ENCODE data around the gene ZFR. TPM values are rescaled to one million over a fixed set of nuclear protein-coding genes. Genes with fewer than 3 reads are reported as not detected.

Gene ZFR
- total and polyA plus RNA-seq, 10 donors, result 25.1 to 74.5 (median 51.8) TPM

- DNase-seq, result no peak
- Histone ChIP-seq H3K27ac (no peak overlapping the region), H3K4me3 (no peak overlapping the region), H3K9me3 (no peaks in the 10 kb centered on the region), H3K27me3 (replicated peaks in 1 of 7) (no peaks in the 10 kb centered on the region), H3K36me3 (peaks cover 0 to 100% (median 90%) of the 10 kb centered on the region in 6 donors), H3K4me1 (no peaks in the 10 kb centered on the region)
- TF ChIP-seq POLR2AphosphoS5 (IDR thresholded peaks at IDR 0.05) (no peak), CTCF (IDR thresholded peaks at IDR 0.05 in 8 of 11, conservative IDR thresholded peaks at IDR 0.05 in 3 of 11) (no peak)
- intact Hi-C loops (cut with DNase I; ENCODE audit: low total_unique reads), result no loop called here
- WGBS, 5 donors, result 48 to 81% (median 67%) methylated on average over 4 of the region's 4 CpGs
Measured at GRCh38 chr5:32394981-32395380, 49.6 kb downstream of the ZFR start.

- intact Hi-C loops (cut with DNase I; ENCODE audit: low total_unique reads), result no loop called here
- H3K36me3 ChIP-seq, result peaks cover 0 to 100% (median 87%) of the 10 kb centered on the region in 6 donors
Measured at GRCh38 chr5:32392039-32392438, 52.5 kb downstream of the ZFR start.

GRCh38 chr5:32390819-32391591, 53.5 kb downstream of the ZFR start:
- intact Hi-C loops (cut with DNase I; ENCODE audit: low total_unique reads), result no loop called here
- Histone ChIP-seq H3K27ac (peak overlapping the region in 1 of 8 donors; percentile 29), H3K9me3 (no peaks in the 10 kb centered on the region), H3K27me3 (replicated peaks in 1 of 7) (no peaks in the 10 kb centered on the region), H3K4me1 (peaks cover 0 to 3% (median 0%) of the 10 kb centered on the region in 6 donors), H3K36me3 (peaks cover 0 to 100% (median 85%) of the 10 kb centered on the region in 6 donors), H3K4me3 (no peak overlapping the region)
- WGBS, 5 donors, result 64 to 91% (median 76%) methylated on average over 10 of the region's 10 CpGs
- no peak for DNase-seq
- TF ChIP-seq CTCF (IDR thresholded peaks at IDR 0.05 in 8 of 11, conservative IDR thresholded peaks at IDR 0.05 in 3 of 11), result no peak
- TF ChIP-seq POLR2A (IDR thresholded peaks at IDR 0.05), result no peak
- no peak for TF ChIP-seq POLR2AphosphoS5 (IDR thresholded peaks at IDR 0.05)

More at GRCh38 chr5:32392039-32392438, 52.5 kb downstream of the ZFR start:
- no peak for DNase-seq
- Histone ChIP-seq H3K9me3 (no peaks in the 10 kb centered on the region), H3K4me3 (no peak overlapping the region), H3K4me1 (peaks cover 0 to 3% (median 0%) of the 10 kb centered on the region in 6 donors), H3K27ac (no peak overlapping the region), H3K27me3 (replicated peaks in 1 of 7) (no peaks in the 10 kb centered on the region)
- WGBS, 5 donors, result 83 to 91% (median 87%) methylated on average over 3 of the region's 3 CpGs
- no peak for TF ChIP-seq POLR2AphosphoS5 (IDR thresholded peaks at IDR 0.05)
- no peak for TF ChIP-seq POLR2A (IDR thresholded peaks at IDR 0.05)
- TF ChIP-seq CTCF (IDR thresholded peaks at IDR 0.05 in 8 of 11, conservative IDR thresholded peaks at IDR 0.05 in 3 of 11), result no peak

GRCh38 chr5:32388432-32389129, 56.0 kb downstream of the ZFR start:
- WGBS, 5 donors, result 58 to 77% (median 68%) methylated on average over 6 of the region's 6 CpGs
- H3K36me3 ChIP-seq, result peaks cover 0 to 100% (median 82%) of the 10 kb centered on the region in 6 donors

More at GRCh38 chr5:32388432-32389129, 56.0 kb downstream of the ZFR start:
- no peak overlapping the region for H3K4me3 ChIP-seq
- H3K4me1 ChIP-seq, result peaks cover 0 to 3% (median 0%) of the 10 kb centered on the region in 6 donors
- intact Hi-C loops (cut with DNase I; ENCODE audit: low total_unique reads), result no loop called here
- H3K27me3 ChIP-seq (replicated peaks in 1 of 7), result no peaks in the 10 kb centered on the region
- TF ChIP-seq POLR2A (IDR thresholded peaks at IDR 0.05) (no peak), CTCF (IDR thresholded peaks at IDR 0.05 in 8 of 11, conservative IDR thresholded peaks at IDR 0.05 in 3 of 11) (no peak), POLR2AphosphoS5 (IDR thresholded peaks at IDR 0.05) (no peak)
- H3K9me3 ChIP-seq, result no peaks in the 10 kb centered on the region
- H3K27ac ChIP-seq, result peak overlapping the region in 1 of 8 donors; percentile 3
- DNase-seq, result no peak

All from spleen (tissue), 11 donors.